RKO (cell line): ENCODE results near the gene CELF1.

Experiments
- DNase-seq: peaks from one replicate; pipeline ENCODE4 v3.0.0-alpha.2; 2016; ENCODE audit warnings: low spot score

Gene CELF1

GRCh38 chr11:47447906-47448305 is 105.0 kb downstream of the CELF1 start:
- DNase-seq: no peak

GRCh38 chr11:47446833-47447232 is 106.1 kb downstream of the CELF1 start:
- no peak for DNase-seq

GRCh38 chr11:47445840-47446239 is 107.1 kb downstream of the CELF1 start:
- no peak for DNase-seq

GRCh38 chr11:47443817-47444216 is 109.1 kb downstream of the CELF1 start:
- DNase-seq: no peak

DNA sequence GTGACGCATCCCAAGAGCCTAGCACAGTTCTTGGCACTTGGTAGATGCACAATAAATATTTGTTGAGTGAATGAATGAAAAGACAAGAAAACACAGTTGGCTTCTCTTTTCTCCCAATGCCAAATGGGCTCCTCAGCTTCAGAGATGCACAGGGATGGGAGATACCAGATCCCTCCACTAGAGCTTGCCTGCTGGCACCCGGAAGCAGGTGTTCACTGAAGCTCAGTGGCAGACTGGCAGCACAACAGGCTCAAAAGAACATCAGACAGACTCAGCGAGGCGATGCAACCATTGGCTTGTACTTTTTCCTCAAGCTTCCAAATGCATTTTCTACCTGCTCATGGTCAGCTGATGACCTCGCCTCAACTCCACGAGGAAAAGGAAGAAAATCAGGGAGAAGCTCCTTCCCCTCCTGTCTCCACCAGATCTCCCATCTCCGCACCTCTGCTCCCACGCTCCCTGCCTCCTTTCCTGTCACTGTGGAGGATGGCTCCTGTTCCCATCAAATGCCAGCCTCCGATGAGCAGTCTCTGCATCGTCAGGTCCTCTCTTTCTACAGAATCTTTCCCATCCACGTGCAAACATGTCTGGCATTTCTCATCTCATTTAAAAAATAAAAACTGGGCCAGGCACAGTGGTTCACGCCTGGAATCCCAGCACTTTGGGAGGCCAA is 109.8 kb downstream of the CELF1 start:
- peak; percentile 31 for DNase-seq

DNA sequence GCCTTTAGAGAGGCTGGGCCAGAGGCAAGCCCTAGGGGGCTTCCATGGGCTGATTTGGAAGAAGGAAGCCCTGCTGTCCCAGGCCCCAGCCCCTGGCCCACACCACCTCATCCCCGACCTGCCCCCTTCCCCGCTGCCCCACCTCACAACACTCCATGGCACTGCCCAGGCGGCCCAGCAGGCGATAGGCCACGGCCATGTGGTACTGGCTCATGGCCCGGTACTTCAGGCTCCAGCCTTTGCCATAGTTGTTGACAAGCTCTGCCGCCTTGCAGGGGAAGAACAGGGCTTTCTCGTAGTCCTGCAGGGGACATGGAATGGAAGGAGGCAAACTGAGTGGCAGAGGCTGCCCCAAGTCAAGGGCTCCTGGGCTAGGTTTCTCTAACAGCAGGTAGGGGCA is 110.4 kb downstream of the CELF1 start:
- DNase-seq: no peak

DNA sequence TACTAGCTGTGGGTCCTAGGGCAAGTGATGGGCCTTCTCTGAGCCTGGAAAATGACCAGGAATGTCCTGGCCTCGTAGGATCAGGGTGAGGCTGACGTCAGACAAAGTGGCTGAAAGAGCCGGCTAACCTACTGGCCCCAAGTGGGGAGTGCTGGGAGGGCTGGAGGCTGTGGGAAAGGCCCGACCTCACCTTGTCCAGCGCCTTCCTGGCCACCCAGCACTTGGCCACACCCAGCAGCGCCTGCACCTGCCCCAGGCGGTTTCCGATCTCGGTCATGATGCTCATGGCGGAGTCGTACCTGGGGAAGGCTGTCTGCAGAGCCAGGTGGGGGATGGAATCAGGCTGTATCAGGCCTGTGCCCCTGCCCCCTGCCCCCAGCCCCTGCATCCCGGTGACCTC is 111.5 kb downstream of the CELF1 start:
- DNase-seq: no peak

GRCh38 chr11:47440054-47440476 is 112.9 kb downstream of the CELF1 start:
- no peak for DNase-seq

DNA sequence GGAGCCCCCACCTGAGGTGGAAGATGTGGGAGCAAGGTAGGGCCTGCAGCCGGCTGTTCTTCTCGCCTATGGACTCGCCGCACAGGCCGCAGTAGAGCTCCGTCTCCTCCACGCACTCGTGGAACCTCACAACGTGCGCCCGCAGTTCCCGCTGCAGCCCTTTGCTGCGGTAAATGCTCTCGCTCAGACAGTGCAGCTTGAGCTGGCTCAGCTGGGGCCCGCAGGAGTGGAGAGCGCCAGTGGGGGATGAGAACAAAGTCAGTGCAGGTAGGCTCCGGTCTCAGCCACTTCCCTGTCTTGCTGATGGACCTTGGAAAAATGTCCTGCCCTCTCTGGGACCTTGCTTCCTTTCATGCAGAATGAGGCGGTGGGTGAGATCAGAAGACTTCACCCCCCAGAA is 114.2 kb downstream of the CELF1 start:
- no peak for DNase-seq

DNA sequence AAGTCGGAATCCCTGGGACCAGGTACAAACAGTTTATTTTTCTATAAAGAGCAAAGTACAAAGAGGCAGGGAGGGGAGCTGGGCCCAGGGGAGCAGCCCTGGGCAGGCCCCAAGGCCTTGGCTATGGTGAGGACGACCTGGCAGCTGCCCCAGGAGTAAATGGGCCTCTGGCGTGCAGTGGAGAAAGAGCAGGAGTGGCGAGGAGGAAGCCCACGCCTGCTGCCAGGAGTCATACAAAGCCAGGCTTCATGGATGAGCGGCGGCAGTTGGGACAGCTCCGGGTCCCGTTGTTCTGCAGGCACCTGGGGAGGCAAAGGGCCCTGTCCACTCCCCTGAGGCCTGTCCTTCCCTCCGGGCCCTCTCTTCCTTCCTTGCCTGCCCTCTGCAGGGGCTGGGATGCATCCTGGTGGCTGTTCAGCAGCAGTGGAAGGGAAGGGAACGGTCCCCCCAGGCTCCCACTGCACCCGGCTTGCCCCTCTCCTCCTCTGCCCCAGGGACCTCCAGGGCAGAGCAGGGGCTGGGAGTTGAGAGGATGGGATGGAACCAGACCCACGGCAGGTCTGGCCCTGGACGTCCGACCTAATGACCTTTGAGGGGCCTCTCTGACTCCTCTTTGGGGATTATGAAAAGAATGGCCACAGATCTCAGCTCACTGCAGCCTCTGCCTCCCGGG is 115.0 kb downstream of the CELF1 start:
- DNase-seq: no peak

DNA sequence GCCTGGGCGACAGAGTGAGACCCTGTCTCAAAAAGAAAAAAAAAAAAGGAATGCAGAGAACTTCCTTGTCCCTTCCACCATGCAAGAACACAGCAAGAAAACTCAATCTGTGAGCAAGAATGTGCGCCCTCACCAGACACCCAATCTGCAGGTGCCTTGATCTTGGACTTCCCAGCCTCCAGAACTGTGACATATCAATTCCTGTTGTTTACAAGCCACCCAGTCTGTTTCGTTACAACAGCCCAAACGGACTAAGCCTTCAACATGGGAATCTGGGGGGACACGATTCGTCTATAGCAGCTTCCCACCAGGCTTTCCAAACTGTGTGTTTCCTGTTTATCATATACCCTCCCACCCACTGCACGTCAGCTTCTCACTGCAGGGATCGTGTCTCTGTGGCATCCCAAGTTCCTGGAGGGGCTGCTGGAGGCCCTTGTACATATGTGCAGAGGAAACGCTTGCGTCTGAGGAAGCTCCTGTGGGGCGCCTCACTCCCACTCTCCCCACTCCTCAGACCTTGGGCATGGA is 115.7 kb downstream of the CELF1 start:
- DNase-seq: no peak

DNA sequence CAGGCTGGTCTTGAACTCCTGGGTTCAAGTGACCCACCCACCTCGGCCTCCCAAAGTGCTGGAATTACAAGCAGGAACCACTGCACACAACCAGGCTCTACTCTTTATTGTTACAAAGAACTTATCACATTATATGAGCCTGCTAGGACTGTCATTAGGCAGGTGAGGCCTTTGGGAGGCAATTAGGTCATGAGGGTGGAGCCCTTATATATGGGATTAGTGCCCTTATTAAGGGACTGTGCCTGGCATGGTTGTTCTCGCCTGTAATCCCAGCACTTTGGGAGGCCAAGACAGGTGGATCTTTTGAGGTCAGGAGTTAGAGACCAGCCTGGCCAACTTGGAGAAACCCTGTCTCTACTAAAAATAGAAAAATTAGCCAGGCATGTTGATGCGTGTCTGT is 116.2 kb downstream of the CELF1 start:
- DNase-seq: no peak

DNA sequence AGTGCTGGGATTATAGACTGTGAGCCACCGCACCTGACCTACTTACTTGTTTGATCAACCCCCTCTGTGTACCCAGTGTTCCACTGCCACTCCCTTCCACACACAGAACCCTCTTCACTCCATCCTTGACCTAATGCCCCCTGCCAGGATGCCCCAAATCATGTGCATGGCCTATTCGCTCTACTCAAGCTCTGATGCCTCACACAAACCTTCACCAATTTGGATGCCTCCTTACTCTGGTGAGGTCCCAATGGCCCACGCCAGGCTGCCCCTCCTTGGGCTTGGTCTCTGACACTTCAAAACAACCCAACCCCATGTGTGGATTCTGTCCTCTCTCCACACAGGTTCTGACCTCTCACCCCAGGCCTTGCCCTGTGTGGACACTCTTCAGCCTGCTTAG is 117.2 kb downstream of the CELF1 start:
- DNase-seq: no peak

GRCh38 chr11:47434011-47434786 is 118.7 kb downstream of the CELF1 start:
- no peak for DNase-seq

DNA sequence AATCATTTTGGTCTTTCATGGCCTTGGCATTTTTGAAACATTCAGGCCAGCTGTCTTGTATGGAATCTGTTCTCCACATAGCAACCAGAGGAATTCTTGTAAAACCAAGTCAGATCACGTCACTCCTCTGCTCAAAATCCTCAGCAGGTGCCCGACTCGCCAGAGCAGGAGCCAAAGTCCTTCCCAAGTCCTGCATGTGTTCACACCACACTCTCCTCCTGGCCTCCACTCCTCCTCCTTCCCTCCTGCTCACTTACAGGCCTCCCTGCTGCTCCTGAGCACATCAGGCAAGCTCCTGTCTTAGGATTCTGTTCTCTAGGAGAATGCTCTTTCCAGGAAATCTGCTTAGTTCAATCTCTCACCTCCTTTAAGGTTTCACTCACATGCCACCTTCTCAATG is 119.8 kb downstream of the CELF1 start:
- no peak for DNase-seq

DNA sequence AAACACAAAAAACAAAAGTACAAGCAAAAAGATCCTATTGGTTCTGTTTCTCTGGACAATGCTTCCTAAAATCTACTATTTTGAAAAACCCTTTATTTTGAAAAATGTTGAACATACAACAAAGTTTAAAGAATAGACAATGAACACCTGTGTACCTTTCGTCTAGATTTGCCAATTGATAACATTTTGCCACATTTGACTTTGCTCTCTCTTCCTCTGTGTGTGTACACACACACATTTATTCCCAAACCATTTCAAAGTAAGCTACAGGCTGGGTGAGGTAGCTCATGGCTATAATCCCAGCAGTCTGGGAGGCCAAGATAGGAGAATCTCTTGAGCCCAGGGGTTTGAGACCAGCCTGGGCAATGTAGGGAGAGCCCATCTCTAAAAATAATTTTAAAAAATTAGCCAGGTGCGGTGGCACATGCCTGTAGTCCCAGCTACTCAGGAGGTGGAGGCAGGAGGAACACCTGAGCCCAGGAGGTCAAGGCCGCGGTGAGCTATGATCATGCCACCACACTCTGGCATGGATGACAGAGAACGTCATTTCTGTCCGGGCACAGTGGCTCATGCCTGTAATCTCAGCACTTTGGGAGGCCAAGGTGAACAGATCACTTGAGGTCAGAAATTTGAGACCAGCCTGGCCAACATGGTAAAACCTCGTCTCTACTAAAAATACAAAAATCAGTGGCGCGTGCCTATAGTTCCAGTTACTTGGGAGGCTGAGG is 121.4 kb downstream of the CELF1 start:
- DNase-seq: no peak

DNA sequence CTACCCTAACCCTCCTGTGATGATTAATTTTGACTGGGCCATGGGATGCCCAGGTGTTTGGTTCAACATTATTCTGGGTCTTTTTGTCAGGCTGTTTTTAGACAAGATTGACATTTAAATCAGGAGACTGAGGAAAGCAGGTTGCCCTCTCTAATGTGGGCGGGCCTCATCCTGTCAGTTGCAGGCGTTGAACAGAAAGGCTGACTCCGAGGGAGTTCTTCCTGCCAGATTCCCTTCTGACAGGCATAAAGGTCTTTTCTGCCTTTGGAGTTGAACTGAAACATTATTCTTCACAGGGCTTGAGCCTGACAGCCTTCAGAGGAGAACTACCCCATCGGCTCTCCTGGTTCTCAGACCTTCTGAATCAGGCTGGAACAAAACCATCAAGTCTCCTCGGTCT is 122.4 kb downstream of the CELF1 start:
- no peak for DNase-seq

GRCh38 chr11:47426062-47426956 is 126.6 kb downstream of the CELF1 start, which contains the start of gene PSMC3:
PSMC3 (minus strand) TSS chr11:47426439; CDS start chr11:47426279, 160 bp downstream.
- DNase-seq: peak; percentile 96

GRCh38 chr11:47425611-47426010 is 127.3 kb downstream of the CELF1 start:
- DNase-seq: no peak

DNA sequence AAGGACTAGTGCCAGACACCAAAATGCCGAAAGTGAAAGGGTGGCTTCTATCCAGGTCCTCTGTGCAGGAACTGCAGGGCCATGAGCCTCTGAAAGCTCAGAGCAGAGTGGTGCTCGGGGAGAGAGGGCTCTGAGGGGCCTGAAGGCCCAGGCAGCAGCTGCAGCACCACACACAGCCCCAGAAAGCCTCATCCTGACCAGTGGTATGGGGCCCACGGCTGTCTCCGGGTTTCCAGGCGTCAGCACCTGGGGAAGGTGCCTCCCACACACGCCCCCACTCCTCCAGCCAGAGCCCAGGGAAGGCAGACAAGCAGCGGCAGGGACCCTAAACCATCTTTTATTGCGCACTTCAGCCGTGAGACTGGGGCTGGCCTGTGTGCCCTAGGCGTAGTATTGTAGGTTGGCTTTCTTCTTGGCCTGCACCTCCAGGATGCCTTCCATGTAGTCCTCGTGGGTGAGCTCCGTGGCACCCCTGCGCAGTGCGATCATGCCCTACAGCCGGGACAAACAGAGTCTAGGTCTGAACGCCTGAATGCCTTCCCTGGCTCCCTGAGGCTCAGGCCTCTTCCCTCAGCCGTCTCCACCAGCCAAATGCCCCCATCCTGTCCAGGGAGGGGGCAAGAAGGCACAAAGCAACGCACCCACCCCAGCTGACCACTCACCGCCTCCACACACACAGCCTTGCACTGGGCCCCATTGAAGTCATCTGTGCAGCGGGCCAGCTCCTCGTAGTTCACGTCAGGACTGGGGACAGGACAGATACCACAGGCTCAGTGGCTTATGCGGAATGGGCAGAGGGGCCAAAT is 134.3 kb downstream of the CELF1 start:
- no peak for DNase-seq
